HUES48 (cell line): Measurements from ENCODE around the gene INPP5A.

Experiments
- H3K27ac ChIP-seq: one replicate; pipeline ENCODE4 v1.7.0; 2013; ENCODE audit warnings: low read depth, low read length, inconsistent platforms
- H3K27me3 ChIP-seq: 2 replicates; pipeline ENCODE4 v1.6.1; 2013; ENCODE audit warnings: mild to moderate bottlenecking, low read length; ENCODE audit not compliant: control insufficient read depth, insufficient read depth
- H3K36me3 ChIP-seq: 2 replicates; pipeline ENCODE4 v1.6.1; 2013; ENCODE audit warnings: low read length; ENCODE audit not compliant: control insufficient read depth, insufficient read depth
- H3K4me1 ChIP-seq: 2 replicates; pipeline ENCODE4 v1.6.1; 2013; ENCODE audit warnings: mild to moderate bottlenecking, low read length; ENCODE audit not compliant: control insufficient read depth, insufficient read depth
- H3K4me3 ChIP-seq: 2 replicates; pipeline ENCODE4 v1.5.1; 2013; ENCODE audit warnings: mild to moderate bottlenecking, low read depth, low read length
- H3K9ac ChIP-seq: 2 replicates; pipeline ENCODE4 v1.6.1; 2013; ENCODE audit warnings: mild to moderate bottlenecking, low read depth, low read length, moderate library complexity
- H3K9me3 ChIP-seq: 2 replicates; pipeline ENCODE4 v1.6.1; 2013; ENCODE audit warnings: low read length; ENCODE audit not compliant: control insufficient read depth, insufficient read depth

INPP5A gene

GRCh38 chr10:132652936-132653590 is 115.5 kb downstream of the INPP5A start:
- Histone ChIP-seq H3K4me1 (no peaks in the 10 kb centered on the region), H3K9ac (no peak overlapping the region)

GRCh38 chr10:132653721-132654120 is 116.1 kb downstream of the INPP5A start:
- H3K9me3 ChIP-seq: no peaks in the 10 kb centered on the region
- H3K27ac ChIP-seq: no peak overlapping the region
- no peaks in the 10 kb centered on the region for H3K4me1 ChIP-seq
- no peaks in the 10 kb centered on the region for H3K27me3 ChIP-seq
- H3K36me3 ChIP-seq: no peaks in the 10 kb centered on the region
- H3K9ac ChIP-seq: no peak overlapping the region
- H3K4me3 ChIP-seq: no peak overlapping the region

More at GRCh38 chr10:132652936-132653590, 115.5 kb downstream of the INPP5A start:
- Histone ChIP-seq H3K27ac (no peak overlapping the region), H3K4me3 (no peak overlapping the region), H3K9me3 (no peaks in the 10 kb centered on the region), H3K36me3 (no peaks in the 10 kb centered on the region), H3K27me3 (no peaks in the 10 kb centered on the region)

DNA sequence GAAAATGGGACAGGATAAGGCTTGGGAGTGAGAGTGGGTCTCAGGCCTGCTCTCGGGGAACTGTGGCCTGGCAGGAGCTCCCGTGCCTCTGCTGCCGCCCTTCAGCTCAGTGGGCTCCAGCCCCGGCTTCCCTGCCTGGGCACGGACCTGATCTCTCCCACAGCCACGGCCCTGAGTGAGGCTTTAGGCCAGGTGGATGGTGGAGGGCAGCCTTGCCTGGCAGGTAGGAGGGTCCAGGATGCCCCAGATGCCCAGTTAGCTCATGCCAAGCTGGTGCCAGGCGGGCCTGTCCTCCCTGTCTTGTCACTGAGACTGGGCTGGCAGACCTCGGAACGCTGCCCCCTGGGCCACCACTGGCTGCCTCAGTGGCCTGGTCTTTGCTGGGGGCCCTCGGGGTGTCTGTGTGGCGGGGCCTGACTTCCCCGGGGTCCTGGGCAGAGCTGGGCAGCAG is 116.6 kb downstream of the INPP5A start:
- Histone ChIP-seq H3K27ac (no peak overlapping the region), H3K9ac (no peak overlapping the region), H3K9me3 (no peaks in the 10 kb centered on the region), H3K4me3 (no peak overlapping the region), H3K4me1 (no peaks in the 10 kb centered on the region), H3K36me3 (no peaks in the 10 kb centered on the region), H3K27me3 (no peaks in the 10 kb centered on the region)

DNA sequence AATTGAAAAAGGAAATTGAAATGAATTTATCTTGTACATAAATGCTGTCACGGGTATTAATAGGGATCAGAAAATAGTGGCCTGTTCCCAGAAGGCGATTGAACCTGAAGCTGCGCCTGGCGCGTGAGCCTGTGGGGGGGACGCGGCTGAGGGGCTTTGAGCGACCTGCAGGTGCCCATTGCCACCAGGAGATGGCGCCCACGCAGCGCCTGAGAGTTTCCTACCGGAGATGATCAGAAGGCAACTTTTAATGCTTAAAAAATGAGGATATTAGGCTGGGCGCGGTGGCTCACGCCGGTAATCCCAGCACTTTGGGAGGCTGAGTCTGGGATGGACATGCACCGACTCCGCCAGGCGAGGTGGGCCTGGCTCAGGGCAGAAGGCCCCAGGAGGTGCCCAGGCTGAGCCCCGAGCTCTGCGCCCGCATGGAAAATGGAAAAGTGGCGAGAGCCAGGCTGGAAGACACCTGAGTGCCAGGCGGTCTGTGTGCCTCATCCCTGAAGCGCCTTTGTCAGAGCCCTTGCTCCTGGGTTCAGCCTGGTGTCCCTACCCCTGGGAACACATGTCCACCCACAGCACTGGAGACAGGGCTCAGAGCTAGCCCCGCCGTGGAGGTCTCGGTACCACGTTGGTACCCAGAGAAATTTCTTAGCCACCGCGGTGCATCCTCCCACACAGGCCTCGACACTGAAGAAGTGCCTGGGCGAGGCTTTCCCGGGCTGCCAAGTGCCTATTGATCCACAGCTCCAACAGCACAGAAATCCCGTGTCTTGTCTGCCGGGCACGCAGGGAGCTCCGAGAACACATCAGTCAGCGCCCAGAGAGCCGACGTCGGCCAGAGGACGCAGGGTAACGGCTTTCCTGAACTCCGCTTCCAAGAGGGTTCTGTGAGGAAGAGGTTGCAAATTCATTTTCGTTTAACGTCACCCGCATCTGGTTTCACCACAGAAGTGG is 117.4 kb downstream of the INPP5A start:
- Histone ChIP-seq H3K27me3 (no peaks in the 10 kb centered on the region), H3K9me3 (no peaks in the 10 kb centered on the region), H3K27ac (no peak overlapping the region), H3K4me1 (no peaks in the 10 kb centered on the region), H3K36me3 (no peaks in the 10 kb centered on the region), H3K4me3 (no peak overlapping the region), H3K9ac (no peak overlapping the region)

- Histone ChIP-seq H3K4me1 (no peaks in the 10 kb centered on the region), H3K36me3 (no peaks in the 10 kb centered on the region), H3K27me3 (no peaks in the 10 kb centered on the region), H3K9ac (no peak overlapping the region), H3K9me3 (no peaks in the 10 kb centered on the region), H3K4me3 (no peak overlapping the region), H3K27ac (no peak overlapping the region)
Measured at GRCh38 chr10:132655735-132656134, 118.1 kb downstream of the INPP5A start.

GRCh38 chr10:132656283-132657126 is 118.9 kb downstream of the INPP5A start:
- no peaks in the 10 kb centered on the region for H3K4me1 ChIP-seq
- H3K9me3 ChIP-seq: no peaks in the 10 kb centered on the region
- H3K9ac ChIP-seq: no peak overlapping the region
- no peaks in the 10 kb centered on the region for H3K36me3 ChIP-seq
- no peak overlapping the region for H3K4me3 ChIP-seq
- no peaks in the 10 kb centered on the region for H3K27me3 ChIP-seq
- H3K27ac ChIP-seq: no peak overlapping the region

- no peak overlapping the region for H3K4me3 ChIP-seq
- no peak overlapping the region for H3K27ac ChIP-seq
- no peak overlapping the region for H3K9ac ChIP-seq
- H3K4me1 ChIP-seq: no peaks in the 10 kb centered on the region
- H3K27me3 ChIP-seq: no peaks in the 10 kb centered on the region
- no peaks in the 10 kb centered on the region for H3K36me3 ChIP-seq
- H3K9me3 ChIP-seq: no peaks in the 10 kb centered on the region
Measured at GRCh38 chr10:132657127-132657706, 119.6 kb downstream of the INPP5A start.

- no peak overlapping the region for H3K4me3 ChIP-seq
- H3K9me3 ChIP-seq: no peaks in the 10 kb centered on the region
- H3K9ac ChIP-seq: no peak overlapping the region
- no peaks in the 10 kb centered on the region for H3K4me1 ChIP-seq
- no peak overlapping the region for H3K27ac ChIP-seq
- no peaks in the 10 kb centered on the region for H3K27me3 ChIP-seq
- no peaks in the 10 kb centered on the region for H3K36me3 ChIP-seq
Measured at GRCh38 chr10:132657748-132658147, 120.2 kb downstream of the INPP5A start.

- no peak overlapping the region for H3K4me3 ChIP-seq
- no peaks in the 10 kb centered on the region for H3K9me3 ChIP-seq
- H3K9ac ChIP-seq: no peak overlapping the region
- H3K36me3 ChIP-seq: no peaks in the 10 kb centered on the region
- H3K27me3 ChIP-seq: no peaks in the 10 kb centered on the region
- H3K27ac ChIP-seq: no peak overlapping the region
- no peaks in the 10 kb centered on the region for H3K4me1 ChIP-seq
Measured at GRCh38 chr10:132658546-132659205, 121.1 kb downstream of the INPP5A start.
